ENCODE measurements around the gene MCAT. TPM values are rescaled to one million over a fixed set of nuclear protein-coding genes. Genes with fewer than 3 reads are reported as not detected.

Gene MCAT
- total RNA-seq, 3 donors from 2014 or later, result 33.5 to 39.0 (median 36.1) TPM

- peaks cover 6% of the 10 kb centered on the region for H3K4me1 Mint-ChIP-seq (ENCODE audit: low read depth)
- H3K36me3 Mint-ChIP-seq (ENCODE audit: insufficient read depth), result peaks cover 21% of the 10 kb centered on the region
- ATAC-seq (no peak), DNase-seq (no peak)
- H3K9me3 Mint-ChIP-seq, result no peaks in the 10 kb centered on the region
- no peaks in the 10 kb centered on the region for H3K27me3 Mint-ChIP-seq (ENCODE audit: low read depth)
- no peak overlapping the region for H3K4me3 Mint-ChIP-seq
Observed at GRCh38 chr22:43179146-43179910, 36.1 kb upstream of the MCAT start.

- no peak for ATAC-seq
- DNase-seq, result no peak
- Mint-ChIP-seq H3K9me3 (no peaks in the 10 kb centered on the region), H3K4me3 (no peak overlapping the region), H3K36me3 (ENCODE audit: insufficient read depth) (peaks cover 17% of the 10 kb centered on the region), H3K27me3 (ENCODE audit: low read depth) (no peaks in the 10 kb centered on the region), H3K4me1 (ENCODE audit: low read depth) (peaks cover 2% of the 10 kb centered on the region)
Observed at GRCh38 chr22:43177479-43177878, 34.3 kb upstream of the MCAT start.

DNA sequence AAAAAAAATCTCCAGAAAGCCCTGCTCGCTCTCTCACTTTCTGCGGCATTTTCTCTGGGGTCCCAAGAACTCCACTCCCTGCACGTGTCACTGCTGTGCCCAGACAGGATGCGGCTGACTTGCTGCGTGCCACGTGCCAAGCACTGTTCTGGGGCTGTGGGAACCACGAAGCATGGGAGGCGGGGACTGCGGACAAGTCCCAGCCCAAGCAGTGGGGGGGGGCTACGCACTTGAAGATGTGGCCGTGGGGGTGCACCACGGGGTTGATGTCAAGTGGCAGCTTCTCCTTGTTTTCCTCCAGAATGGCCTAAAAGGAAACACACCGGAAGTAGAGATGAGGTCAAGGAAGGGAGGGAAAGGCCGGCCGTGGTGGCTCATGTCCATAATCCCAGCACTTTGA lies 32.9 kb upstream of the MCAT start:
- ATAC-seq, result no peak
- no peak for DNase-seq
- H3K4me3 Mint-ChIP-seq, result no peak overlapping the region
- H3K9me3 Mint-ChIP-seq, result no peaks in the 10 kb centered on the region
- H3K36me3 Mint-ChIP-seq (ENCODE audit: insufficient read depth), result peaks cover 14% of the 10 kb centered on the region
- no peaks in the 10 kb centered on the region for H3K27me3 Mint-ChIP-seq (ENCODE audit: low read depth)
- H3K4me1 Mint-ChIP-seq (ENCODE audit: low read depth), result no peaks in the 10 kb centered on the region

DNA sequence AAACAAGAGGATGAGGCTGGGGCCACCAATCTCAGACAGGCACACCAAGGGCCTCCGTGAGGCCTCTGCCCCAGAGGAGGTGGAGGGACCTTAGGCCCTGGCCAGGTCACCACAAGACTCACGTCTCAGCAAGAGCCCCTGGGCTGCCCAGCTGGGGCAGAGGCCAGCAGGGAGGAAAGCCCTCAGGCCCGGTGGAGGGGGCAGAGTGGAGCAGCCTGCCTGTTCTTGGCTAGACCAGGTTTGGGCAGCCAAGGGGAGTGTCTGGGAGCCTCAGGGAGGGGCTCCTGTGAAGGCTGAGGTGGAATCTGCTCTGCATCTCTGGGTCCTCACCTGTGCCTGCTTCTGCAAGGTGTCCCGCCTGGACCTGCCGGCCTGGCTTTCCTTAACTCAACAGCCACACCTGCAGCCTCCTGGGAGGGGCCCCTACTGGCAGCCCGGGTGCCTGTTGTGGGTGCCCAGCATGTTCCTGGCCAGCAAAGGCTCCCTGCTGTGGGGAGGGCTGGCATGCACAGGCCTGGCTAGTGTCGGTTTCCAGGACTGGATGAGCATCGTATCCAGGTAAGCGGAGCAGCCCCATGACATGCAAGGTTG lies 31.8 kb upstream of the MCAT start:
- Mint-ChIP-seq H3K4me1 (ENCODE audit: low read depth) (no peaks in the 10 kb centered on the region), H3K9me3 (no peaks in the 10 kb centered on the region), H3K4me3 (no peak overlapping the region), H3K27me3 (ENCODE audit: low read depth) (no peaks in the 10 kb centered on the region), H3K36me3 (ENCODE audit: insufficient read depth) (peaks cover 16% of the 10 kb centered on the region)
- ATAC-seq (no peak), DNase-seq (no peak)

DNA sequence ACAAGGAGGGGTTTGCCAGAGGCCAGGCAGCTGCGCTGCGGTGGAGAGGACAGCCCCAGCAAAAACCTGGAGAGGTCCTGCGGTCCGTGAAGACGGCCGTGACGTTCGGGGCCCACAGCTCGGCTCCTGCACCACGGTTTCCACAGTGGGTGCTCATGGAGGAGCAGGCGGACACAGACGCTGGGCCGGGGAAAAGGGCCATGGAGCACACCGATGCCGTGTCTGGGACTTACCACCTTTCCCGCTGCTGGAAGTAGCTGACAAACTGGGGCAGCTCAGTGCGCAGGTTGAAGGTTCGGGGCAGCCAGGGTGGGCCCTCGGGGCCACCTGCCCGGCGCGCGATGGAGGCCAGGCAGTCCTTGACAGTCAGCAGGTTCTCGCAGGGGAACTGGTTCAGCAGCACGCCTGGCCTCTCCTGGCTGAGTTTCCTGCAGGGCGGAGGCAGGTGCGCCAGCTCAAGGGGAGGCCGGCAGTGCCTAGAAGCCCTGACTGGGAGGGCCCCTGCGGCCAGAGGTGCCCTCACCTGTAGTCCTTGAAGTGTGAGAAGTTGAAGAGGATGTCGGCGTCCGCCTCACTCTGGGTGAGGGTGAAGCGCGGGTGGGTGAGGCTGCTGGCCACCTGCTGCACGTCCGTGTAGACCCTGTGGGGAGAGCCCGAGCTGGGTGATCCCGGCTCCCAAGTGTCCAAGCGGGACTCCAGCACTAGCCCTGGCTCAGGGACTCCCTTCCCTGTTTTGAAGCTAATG lies 30.9 kb upstream of the MCAT start:
- Mint-ChIP-seq H3K9me3 (no peaks in the 10 kb centered on the region), H3K27me3 (ENCODE audit: low read depth) (no peaks in the 10 kb centered on the region), H3K4me3 (no peak overlapping the region), H3K36me3 (ENCODE audit: insufficient read depth) (peaks cover 13% of the 10 kb centered on the region), H3K4me1 (ENCODE audit: low read depth) (no peaks in the 10 kb centered on the region)
- ATAC-seq, result no peak
- DNase-seq, result no peak

DNA sequence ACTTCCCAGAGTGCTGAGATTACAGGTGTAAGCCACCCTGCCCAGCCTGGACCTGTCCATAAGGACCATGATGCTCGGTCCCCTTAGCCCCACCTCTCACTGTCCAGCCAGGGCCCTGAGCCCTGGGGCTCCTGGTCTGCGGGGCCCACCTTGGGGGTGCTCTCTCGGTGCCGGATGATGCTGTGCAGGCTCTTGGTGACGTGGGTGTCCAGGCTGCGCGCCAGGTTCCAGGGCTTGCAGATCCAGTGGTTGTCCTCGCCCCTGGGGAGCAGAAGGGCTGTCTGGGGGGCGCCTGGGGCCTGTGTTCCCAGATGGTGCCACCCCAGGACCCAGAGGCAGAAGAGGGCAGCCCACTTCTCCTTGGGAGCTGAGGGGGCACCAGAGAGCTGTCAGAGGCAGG lies 30.4 kb upstream of the MCAT start:
- DNase-seq (no peak), ATAC-seq (no peak)
- H3K4me3 Mint-ChIP-seq, result no peak overlapping the region
- H3K9me3 Mint-ChIP-seq, result no peaks in the 10 kb centered on the region
- peaks cover 8% of the 10 kb centered on the region for H3K36me3 Mint-ChIP-seq (ENCODE audit: insufficient read depth)
- H3K27me3 Mint-ChIP-seq (ENCODE audit: low read depth), result no peaks in the 10 kb centered on the region
- H3K4me1 Mint-ChIP-seq (ENCODE audit: low read depth), result no peaks in the 10 kb centered on the region

DNA sequence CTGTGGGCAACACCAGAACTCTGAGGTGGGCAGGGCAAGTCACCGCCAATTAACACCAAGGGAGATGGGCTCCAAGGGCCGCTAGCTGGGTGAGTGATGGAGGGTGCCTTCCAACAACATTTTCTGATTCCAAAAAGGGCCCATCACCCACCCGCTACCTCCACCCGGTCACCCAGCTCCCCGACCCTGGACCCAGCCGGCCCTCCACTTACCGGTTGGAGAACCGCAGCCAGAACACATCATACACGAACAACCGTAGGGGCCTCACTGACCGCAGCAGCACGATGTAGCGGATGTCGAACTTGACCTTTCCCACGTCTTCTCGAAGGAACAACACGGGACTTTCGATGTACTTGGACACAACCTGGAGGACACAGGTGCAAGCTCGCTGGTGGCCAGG lies 29.0 kb upstream of the MCAT start:
- no peak for ATAC-seq
- Mint-ChIP-seq H3K9me3 (no peaks in the 10 kb centered on the region), H3K4me1 (ENCODE audit: low read depth) (no peaks in the 10 kb centered on the region), H3K27me3 (ENCODE audit: low read depth) (no peaks in the 10 kb centered on the region), H3K36me3 (ENCODE audit: insufficient read depth) (peaks cover 9% of the 10 kb centered on the region), H3K4me3 (no peak overlapping the region)
- no peak for DNase-seq

- DNase-seq (no peak), ATAC-seq (no peak)
- no peaks in the 10 kb centered on the region for H3K27me3 Mint-ChIP-seq (ENCODE audit: low read depth)
- peaks cover 9% of the 10 kb centered on the region for H3K36me3 Mint-ChIP-seq (ENCODE audit: insufficient read depth)
- no peaks in the 10 kb centered on the region for H3K9me3 Mint-ChIP-seq
- no peak overlapping the region for H3K4me3 Mint-ChIP-seq
- H3K4me1 Mint-ChIP-seq (ENCODE audit: low read depth), result no peaks in the 10 kb centered on the region
Observed at GRCh38 chr22:43171607-43172006, 28.4 kb upstream of the MCAT start.

DNA sequence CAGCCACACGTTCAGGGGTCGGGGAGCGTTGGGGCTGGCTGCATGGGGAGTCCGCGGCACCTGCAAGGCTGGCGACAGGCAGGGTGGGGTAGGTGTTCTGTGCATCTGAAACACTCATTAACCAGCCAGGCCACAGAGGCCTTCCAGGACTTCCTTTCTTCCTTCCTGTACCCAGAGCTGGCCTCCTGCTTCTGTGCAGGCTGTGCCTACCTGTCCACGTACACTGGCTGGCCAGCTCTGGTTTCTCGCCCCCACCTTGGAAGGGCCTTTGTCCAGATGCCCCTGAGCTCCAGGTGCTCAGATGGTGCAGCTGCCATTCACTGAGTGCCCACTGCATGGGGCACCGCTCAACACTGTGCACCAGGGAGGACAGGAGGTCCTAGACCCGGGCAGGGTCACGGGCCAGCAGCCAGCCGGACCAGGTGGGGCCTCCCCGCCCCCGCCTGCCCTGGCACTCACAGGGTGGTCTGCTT lies 27.9 kb upstream of the MCAT start:
- Mint-ChIP-seq H3K36me3 (ENCODE audit: insufficient read depth) (peaks cover 9% of the 10 kb centered on the region), H3K27me3 (ENCODE audit: low read depth) (no peaks in the 10 kb centered on the region), H3K4me1 (ENCODE audit: low read depth) (no peaks in the 10 kb centered on the region), H3K9me3 (no peaks in the 10 kb centered on the region), H3K4me3 (no peak overlapping the region)
- ATAC-seq (no peak), DNase-seq (no peak)

GRCh38 chr22:43170131-43170480 lies 26.9 kb upstream of the MCAT start:
- DNase-seq (no peak), ATAC-seq (no peak)
- Mint-ChIP-seq H3K4me1 (ENCODE audit: low read depth) (no peaks in the 10 kb centered on the region), H3K36me3 (ENCODE audit: insufficient read depth) (peaks cover 9% of the 10 kb centered on the region), H3K27me3 (ENCODE audit: low read depth) (no peaks in the 10 kb centered on the region), H3K4me3 (no peak overlapping the region), H3K9me3 (no peaks in the 10 kb centered on the region)

GRCh38 chr22:43169310-43170130 lies 26.3 kb upstream of the MCAT start:
- Mint-ChIP-seq H3K4me1 (ENCODE audit: low read depth) (no peaks in the 10 kb centered on the region), H3K27me3 (ENCODE audit: low read depth) (no peaks in the 10 kb centered on the region), H3K36me3 (ENCODE audit: insufficient read depth) (peaks cover 9% of the 10 kb centered on the region), H3K4me3 (no peak overlapping the region), H3K9me3 (no peaks in the 10 kb centered on the region)
- DNase-seq (no peak), ATAC-seq (no peak)

DNA sequence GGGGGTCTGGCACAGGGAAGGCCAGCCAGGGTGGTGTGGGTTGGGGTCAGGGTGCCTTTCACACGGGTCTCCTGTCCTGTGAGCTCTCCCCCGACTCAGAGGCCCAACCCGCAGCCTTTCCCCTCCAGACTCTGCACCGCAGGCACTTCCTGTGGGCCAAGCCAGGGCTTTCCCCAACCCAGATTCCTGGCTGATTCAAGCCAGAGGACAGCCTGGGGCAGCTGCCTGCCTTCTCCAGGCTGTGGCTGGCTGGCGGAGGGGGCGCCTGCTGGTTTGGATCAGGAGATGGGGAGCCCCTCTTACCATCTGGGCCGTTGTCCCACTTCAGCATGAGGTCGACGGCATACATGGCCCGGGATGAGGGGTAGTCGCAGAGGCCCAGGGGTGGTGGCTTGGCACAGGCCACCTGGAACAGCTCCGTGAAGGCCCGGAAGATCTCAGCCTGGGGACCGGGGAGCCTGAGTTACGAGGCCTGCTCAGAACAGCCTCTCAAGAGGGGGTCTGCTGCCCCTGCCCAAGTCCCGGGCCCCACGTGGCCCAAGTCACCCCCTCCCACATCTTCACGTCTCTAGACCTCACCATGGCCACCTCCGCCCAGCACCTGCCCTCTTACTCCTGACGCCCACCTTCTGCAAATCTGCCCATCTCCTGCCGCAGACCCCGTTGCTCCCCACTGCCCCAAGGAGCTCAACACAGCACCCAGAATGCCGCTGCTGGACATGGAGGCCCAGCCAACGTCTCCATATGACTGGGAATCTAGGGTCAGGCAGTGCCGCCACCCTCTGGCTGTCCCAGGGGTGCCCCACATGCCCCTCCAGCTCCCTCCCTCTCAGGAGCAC lies 25.5 kb upstream of the MCAT start:
- no peaks in the 10 kb centered on the region for H3K27me3 Mint-ChIP-seq (ENCODE audit: low read depth)
- H3K4me3 Mint-ChIP-seq, result no peak overlapping the region
- no peaks in the 10 kb centered on the region for H3K9me3 Mint-ChIP-seq
- no peak for DNase-seq
- no peak for ATAC-seq
- peaks cover 10% of the 10 kb centered on the region for H3K36me3 Mint-ChIP-seq (ENCODE audit: insufficient read depth)
- no peaks in the 10 kb centered on the region for H3K4me1 Mint-ChIP-seq (ENCODE audit: low read depth)

DNA sequence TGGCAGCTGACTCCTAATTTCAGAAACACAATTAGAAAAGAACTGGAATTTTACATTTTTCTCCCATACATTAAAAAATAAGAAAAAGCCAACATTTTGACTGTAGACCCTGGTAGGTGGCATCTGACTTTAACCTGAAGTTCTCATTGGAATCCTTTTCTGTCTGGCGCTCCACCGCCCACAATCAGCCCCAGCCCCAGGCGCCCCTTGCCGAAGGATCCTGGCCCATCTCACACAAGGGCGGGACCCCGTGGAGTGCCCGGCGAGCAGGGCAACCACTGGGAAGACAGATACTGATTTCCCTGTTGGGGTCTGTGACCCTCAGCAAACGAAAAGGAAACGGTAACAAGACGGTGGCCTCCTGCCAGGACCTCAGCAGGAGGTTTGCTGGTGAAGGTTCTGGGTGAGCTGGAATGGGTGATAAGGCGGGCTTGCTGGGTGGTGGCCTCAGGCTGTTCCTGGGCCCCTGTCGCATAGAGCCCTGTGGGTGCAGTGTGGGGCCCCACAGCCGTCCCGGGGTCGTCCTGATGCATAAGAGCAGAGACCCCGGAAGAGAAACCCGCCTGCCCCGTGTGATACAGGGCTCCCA lies 23.9 kb upstream of the MCAT start:
- DNase-seq, result no peak
- Mint-ChIP-seq H3K27me3 (ENCODE audit: low read depth) (no peaks in the 10 kb centered on the region), H3K9me3 (no peaks in the 10 kb centered on the region), H3K36me3 (ENCODE audit: insufficient read depth) (peaks cover 8% of the 10 kb centered on the region), H3K4me3 (no peak overlapping the region), H3K4me1 (ENCODE audit: low read depth) (no peaks in the 10 kb centered on the region)
- no peak for ATAC-seq

All from activated T-cell treated with anti-CD3 and anti-CD28 coated beads, Interleukin-2, amount 50 U/mL, for 4 hours (primary cell).